Stimulated activated CD8-positive, alpha-beta memory T cell treated with anti-CD3 and anti-CD28 coated beads, Interleukin-2, amount 100 ng/mL, for 48 hours (primary cell): ENCODE data around the gene ONECUT2.
"Not testable (repeated sequence)": the region's sequence is repeated elsewhere in the genome, so short reads cannot be mapped to it uniquely, and the experiment has no call there.

Experiments used
- DNase-seq, 2 donors: peaks; one replicate each; pipeline ENCODE4 v3.0.0-alpha.2; 2020; ENCODE audit warnings: low read depth in 2 of 2

The ONECUT2 gene

GRCh38 chr18:57434536-57435494 lies at the start of gene ONECUT2:
Gene ONECUT2, plus strand, starts transcription at chr18:57435374. Its CDS starts 343 bp downstream, at chr18:57435717.
- DNase-seq, result peak; percentile 62 to 72

- DNase-seq, result no peak
Measured at GRCh38 chr18:57389271-57389670, 45.9 kb upstream of the ONECUT2 start.

- DNase-seq, result no peak
Measured at GRCh38 chr18:57390044-57390443, 45.1 kb upstream of the ONECUT2 start.

GRCh38 chr18:57394749-57395148 lies 40.4 kb upstream of the ONECUT2 start:
- not testable (repeated sequence) for DNase-seq

DNA sequence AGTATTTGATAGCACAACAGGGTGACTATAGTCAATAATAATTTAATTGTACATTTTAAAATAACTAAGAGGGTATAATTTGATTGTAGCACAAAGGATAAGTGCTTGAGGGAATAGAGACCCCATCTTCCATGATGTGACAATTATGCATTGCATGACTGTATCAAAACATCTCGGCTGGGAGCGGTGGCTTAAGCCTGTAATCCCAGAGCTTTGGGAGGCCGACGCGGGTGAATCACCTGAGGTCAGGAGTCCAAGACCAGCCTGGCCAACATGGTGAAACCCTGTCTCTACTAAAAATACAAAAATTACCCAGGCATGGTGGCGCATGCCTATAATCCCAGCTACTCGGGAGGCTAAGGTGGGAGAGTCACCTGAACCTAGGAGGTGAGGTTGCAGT lies 38.3 kb upstream of the ONECUT2 start:
- not testable (repeated sequence) for DNase-seq

DNA sequence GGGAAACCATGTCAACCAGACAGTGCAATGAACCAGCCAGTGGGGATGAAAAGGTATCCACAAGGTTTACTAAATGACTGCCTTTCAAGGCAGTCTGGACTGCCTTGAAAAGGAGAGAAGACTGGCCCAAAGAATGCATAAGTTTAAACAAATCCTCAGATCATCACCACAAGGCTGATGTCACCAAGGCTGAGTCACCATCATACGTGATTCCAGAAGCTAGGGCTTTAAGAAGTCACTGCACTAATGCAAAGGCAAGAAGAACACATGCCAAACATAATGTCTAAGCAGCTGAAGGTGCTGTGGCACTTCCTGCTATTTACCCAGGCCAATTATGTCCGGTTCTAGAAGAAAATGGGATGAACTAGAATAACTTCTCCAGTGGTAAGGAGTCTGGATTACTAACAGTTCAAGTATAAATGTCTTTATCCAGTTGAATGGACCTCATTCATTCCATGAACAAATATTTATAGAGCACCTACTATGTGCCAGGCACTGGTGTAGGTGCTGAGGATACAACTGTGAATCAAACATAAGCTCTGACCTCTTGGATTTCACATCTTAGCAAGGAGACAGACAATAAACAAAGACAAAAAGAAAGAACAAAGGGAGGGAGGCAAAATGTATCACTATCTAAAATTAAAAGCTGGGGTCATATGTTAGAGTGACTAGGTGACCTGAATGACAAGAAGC lies 37.6 kb upstream of the ONECUT2 start:
- DNase-seq, result no peak

- DNase-seq, result no peak
Measured at GRCh38 chr18:57404345-57404744, 30.8 kb upstream of the ONECUT2 start.

DNA sequence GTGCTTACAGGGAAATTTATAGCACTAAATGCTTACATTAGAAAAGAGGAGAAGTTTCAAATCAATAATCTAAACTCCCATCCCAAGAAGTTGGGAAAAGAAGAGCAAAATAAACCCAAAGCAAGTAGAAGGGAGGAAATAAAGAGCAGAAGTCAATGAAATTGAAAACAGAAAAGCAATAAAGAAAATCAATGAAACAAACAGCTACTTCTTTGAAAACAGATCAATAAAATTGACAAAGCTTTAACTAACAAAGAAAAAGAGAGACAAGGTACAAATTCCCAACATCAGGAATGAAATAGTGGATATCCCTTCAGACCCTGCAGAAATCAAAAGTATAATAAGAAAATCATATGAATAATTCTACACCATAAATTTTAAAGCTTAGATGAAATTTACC lies 25.5 kb upstream of the ONECUT2 start:
- DNase-seq, result no peak

DNA sequence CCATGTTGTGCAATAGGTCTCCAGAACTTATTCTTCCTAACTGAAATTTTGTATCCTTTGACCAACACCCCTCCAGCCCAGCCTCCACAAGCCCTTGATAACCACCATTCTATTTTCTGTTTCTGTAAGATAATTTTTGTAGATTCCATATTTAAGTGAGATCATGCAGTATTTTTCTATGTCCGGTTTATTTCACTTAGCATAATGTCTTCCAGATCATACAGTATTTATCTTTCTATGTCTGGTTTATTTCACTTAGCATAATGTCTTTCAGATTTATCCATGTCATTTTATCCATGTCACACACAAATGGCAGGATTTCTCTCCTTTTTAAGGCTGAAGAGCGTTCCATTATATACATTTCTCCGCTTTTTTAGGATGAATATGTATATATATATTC lies 24.4 kb upstream of the ONECUT2 start:
- DNase-seq, result no peak

DNA sequence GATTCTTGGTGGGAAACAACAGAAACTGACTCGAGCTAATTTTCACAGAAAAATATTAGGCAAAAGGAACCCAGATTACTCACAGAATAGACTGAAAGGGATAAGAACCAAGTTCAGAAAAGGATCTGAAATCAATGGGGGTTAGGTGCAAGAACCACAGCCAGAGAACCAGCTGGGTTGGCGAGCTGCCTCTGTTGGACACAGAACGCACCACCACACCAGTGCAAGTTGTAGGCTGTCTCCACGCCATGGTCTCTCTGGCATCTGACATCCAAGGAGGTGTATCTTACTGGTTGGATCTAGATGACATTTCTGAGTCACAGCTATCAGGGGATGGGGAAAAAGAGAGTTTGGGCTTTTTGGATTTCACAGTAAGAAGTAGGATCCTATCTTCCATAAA lies 18.6 kb upstream of the ONECUT2 start:
- no peak for DNase-seq

DNA sequence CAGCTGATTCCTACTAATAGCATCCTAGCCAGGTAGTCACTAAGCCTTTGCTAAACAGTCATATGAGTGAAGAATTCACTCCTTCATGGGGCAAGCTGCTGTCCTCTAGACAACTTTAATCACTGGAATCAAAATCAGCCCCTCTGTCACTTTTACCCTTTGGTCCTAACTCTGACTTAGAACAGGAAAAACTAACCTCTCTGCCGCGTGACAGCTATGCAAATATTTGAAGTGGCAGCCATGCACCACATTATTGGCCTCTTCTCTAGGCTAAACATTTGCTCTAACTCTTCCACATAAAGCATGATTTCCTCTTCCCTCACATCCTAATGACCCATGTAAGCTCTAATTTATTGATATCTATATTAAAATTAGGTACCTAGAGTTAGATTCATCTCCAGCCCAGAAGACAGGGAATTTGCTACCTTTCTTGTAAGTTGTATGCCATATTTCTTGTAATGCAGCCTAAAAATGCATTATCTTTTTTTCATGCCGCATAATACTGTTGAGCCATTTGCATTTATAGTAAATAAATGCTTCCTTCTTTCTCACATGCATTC lies 12.8 kb upstream of the ONECUT2 start:
- no peak for DNase-seq

DNA sequence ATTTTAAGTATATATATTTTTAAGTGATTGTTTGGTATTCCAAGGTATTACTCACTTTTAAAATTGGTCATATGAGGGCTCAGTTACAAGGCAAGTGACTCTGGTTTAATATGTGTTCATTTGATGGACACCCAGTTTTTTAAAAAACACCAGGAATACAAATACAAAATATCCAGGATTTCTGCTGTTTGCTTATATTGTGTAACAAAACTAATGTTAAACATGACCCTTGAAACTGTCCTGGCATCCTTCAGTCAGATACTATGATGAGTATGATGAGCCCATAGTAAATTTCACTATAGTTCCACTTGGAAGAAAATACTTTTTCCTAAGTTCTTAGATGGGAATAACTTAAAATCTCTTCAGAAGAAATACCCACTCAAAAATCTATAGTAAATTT lies 11.4 kb upstream of the ONECUT2 start:
- DNase-seq, result no peak

DNA sequence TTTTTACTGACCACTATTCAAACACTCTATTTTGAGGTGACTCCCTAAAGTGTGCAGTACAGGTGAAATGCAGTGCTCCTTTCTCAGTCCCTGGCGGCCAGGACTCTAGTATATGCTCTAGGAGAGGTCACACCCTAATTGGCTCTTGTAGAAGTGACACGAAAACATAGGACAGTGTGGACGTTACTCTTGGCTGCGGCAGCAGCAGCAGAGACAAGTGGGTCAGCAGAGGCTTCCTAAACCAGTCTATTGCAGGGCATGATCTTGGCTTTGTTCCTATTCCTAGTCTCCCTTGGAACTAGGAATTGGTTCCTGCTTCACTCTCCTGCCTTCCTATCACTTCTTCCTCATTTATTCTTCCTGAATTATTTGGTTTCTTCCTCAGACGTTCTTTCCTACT lies 10.1 kb upstream of the ONECUT2 start:
- no peak for DNase-seq

DNA sequence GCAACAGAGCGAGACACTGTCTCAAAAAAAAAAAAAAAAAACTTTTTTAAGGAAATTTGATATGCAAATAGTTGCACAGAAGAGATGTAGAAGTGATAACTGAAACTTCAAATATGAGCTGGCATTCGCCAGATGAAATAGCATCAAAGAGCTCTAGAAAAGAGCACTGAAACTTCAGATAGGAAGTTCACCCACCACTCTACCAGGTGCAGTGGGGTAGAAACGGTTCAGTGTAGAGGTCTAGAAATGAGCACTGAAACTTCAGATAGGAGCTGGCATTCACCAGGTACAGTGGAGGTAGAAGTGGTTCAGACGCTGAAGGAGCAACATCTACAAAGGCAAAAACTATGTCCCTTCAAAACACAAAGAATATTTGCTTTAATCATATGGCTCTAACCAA lies 9.0 kb upstream of the ONECUT2 start:
- DNase-seq, result no peak

GRCh38 chr18:57427429-57428201 lies 7.6 kb upstream of the ONECUT2 start:
- no peak for DNase-seq

GRCh38 chr18:57428221-57429150 lies 6.7 kb upstream of the ONECUT2 start:
- DNase-seq, result no peak

DNA sequence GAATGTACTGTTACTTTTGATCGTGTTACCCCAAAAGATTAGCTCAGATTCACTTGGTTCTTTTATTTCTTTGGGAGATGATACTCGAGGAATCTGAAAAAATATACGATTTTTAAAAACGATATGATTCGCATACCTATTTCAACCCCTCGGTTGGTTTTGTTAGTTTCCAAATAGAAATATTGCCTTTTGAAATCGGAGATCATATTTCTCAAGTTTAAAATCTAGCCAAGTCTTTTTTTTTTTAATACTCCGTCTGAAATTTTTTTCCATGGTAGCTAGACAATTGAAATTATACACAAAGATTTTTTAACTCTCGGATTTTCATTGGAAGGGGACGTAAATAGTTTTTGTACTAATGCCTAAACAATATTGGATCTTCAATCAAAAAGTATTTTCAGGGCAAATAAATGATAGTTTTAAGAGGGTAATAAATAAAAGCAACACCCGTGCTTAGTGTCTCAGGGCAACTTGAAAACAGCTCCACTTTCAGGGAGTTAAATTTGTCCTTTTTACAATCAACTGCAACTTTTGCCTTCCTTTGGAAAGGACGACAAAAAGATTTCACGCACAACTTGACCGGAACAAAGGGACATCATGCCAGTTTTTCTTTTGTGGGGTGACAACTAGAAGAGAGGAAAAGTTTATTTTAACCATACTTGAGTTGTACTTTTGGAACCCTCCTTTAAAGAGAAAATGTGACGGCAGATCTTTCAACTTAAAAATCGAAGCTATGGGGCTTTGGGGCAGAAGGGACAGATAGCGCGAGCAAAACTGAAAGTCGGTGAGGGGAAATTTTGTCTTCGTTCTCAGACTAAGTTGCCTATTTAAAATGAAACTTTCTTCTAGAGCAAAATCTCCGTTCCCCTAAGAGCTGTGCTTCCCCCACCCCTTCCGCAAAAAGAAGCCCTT lies 5.8 kb upstream of the ONECUT2 start:
- no peak for DNase-seq

- no peak for DNase-seq
Measured at GRCh38 chr18:57430079-57431001, 4.8 kb upstream of the ONECUT2 start.

DNA sequence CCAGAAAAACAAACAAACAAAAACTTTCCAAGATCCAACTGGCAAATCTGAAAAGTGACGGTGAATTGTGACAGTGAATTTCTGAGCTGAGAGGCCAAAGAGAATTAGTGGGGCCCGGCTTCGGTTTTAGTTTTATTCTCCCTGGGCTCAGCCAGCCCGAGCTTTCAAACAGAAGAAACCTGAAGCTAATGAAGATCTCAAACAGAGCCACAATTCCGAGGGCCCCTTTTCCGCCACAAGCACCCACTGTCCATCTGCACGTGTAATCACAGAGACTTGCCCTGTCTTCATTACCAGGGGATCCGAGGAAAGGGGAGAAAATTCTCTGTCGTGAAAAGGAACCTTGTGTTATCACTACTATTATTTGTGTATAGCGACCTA lies 4.2 kb upstream of the ONECUT2 start:
- no peak for DNase-seq
